ENCODE results near the gene CHI3L2.

DNA sequence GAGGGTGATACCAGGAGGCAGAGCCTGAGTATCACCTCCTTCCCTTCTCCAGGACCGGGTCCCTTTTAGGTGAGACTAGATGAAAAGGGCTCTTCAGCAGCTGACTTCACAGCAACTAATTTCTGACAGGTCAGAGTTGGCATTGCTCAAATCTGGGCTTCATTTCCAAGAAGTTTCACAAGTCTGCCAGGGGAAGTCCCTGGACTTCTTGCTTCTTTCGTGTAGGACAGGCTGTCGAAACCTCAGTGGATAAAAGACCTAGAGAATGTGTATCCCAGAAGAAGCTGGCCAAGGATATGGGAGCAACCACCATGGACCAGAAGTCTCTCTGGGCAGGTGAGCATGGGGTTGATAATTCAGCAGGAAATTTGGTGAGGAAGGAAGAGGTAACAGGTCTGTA, at the start of gene CHI3L2:
- TF ChIP-seq EP300 (IDR thresholded peaks at IDR 0.05): no peak
- no peak for TF ChIP-seq POLR2A (IDR thresholded peaks at IDR 0.05)
- TF ChIP-seq, protein P1, sequence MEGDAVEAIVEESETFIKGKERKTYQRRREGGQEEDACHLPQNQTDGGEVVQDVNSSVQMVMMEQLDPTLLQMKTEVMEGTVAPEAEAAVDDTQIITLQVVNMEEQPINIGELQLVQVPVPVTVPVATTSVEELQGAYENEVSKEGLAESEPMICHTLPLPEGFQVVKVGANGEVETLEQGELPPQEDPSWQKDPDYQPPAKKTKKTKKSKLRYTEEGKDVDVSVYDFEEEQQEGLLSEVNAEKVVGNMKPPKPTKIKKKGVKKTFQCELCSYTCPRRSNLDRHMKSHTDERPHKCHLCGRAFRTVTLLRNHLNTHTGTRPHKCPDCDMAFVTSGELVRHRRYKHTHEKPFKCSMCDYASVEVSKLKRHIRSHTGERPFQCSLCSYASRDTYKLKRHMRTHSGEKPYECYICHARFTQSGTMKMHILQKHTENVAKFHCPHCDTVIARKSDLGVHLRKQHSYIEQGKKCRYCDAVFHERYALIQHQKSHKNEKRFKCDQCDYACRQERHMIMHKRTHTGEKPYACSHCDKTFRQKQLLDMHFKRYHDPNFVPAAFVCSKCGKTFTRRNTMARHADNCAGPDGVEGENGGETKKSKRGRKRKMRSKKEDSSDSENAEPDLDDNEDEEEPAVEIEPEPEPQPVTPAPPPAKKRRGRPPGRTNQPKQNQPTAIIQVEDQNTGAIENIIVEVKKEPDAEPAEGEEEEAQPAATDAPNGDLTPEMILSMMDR (IDR thresholded peaks at IDR 0.05): no peak
